SIG-M5 treated with dmso at 0.1 percent for 504 hours (cell line): ENCODE data around the gene GHRH.
A peak's percentile ranks its signal among the peaks of the same experiment; 100 is the strongest.

Source experiments
- DNase-seq: peaks from one replicate; lab custom pipeline; 2025; ENCODE audit not compliant: unreplicated experiment; lab: John Stamatoyannopoulos, UW

The GHRH gene

DNA sequence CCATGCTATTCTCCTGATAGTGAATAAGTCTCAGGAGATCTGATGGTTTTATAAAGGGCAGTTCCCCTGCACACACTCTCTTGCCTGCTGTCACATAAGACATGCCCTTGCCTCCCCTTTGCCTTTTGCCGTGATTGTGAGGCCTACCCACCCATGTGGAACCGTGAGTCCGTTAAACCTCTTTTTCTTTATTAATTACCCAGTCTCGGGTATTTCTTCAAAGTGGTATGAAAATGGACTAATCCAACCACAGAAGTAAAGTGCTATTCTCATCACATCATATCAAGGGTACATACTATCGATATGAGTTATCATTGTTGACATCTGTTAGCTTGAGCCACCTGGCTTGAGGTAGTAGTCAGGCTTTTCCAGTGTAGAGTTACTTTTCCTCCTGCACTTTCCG lies 30.1 kb upstream of the GHRH start:
- DNase-seq, result no peak

DNA sequence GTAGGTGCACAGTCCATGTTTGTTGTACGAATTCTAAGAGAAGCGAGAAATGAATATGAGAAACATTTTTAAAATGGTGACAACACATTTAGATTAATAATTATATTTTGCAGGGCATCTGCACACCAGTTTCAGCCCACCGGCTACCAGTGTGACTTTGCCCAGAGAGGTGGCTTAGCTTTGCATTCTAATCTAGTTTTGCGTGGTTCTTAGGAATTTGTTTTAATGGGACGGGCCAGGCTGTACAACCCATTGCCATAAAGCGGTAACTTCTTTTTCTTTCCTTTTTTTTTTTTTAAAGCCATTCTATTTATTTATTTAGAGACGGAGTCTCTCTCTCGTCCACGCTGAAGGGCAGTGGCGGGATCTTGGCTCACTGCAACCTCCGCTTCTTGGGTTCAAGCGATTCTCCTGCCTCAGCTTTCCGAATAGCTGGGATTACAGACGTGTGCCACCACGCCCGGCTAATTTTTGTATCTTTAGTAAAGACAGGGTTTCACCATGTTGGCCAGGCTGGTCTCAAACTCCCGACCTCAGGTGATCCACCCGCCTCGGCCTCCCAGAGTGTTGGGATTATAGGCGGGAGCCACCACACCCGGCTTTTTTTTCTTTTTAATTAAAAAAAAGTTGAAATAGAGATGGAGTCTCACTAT lies 28.7 kb upstream of the GHRH start:
- no peak for DNase-seq

- peak; percentile 30 for DNase-seq
These were observed 26.5 kb upstream of the GHRH start for GRCh38 chr20:37288091-37288490.

DNA sequence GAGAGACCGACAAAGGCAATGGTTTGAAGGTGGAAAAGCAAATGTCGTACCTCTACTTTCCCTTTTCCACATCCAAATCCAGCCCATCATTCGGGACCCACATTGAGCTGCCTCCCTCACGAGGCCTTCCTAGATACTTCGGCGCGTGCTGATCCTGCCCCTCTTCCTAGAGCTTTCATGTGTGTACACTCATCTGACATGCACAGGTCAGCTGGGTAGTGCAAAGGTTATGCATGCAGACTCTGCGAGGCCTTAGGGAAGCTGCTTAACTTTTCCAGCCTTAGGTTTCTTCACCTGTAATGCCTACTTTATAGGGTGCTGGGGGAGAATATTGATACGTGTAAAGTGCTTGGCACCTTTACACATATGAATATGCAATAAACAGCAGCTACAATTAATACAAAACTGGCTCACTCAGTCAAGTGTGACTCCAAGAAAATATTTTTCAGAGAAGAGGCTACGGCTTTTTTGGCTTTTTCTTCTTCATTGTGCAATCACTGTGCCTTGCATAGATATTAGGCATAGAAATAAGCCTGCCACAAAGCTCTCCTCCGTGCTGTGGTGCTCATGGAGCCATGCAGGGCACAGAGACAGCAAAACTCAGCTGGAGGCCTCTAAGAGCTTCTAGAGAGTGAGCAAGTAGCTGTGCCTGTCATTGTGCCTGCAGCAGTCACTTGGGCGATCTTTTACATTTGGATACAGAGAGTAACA lies 24.2 kb upstream of the GHRH start:
- no peak for DNase-seq

GRCh38 chr20:37284691-37285161 lies 23.1 kb upstream of the GHRH start:
- DNase-seq, result no peak

DNA sequence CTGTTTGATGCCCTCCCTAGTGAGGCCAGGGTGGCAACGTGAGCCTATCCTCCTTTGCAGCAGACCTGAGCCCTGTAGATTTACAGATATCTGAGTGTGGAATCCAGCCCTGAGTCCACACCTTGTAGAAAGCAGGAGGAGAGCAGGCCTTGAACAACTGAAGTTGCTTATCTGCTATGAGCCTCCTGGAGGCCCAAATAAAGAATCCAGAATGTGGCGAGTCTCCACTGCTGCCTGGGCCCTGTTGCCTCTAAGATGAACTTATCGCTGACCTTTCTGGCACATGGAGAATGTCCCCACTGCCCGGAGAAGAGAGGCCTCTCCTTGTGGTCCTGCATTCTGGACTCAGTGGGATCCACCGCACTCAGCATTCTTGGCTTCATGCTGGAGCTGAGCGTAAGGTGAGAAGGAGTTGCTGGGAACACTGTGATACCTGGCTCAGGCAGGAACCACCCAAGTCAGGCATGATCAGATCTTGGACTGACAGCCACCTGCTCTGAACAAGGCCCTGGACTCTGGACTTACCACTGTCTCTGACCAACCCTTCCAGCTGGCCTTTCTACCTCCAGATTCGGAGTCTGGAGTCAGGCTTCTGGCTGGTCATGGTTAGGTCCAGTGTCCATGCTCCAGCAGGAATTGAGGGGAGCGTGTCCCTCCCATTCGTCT lies 22.0 kb upstream of the GHRH start:
- no peak for DNase-seq

DNA sequence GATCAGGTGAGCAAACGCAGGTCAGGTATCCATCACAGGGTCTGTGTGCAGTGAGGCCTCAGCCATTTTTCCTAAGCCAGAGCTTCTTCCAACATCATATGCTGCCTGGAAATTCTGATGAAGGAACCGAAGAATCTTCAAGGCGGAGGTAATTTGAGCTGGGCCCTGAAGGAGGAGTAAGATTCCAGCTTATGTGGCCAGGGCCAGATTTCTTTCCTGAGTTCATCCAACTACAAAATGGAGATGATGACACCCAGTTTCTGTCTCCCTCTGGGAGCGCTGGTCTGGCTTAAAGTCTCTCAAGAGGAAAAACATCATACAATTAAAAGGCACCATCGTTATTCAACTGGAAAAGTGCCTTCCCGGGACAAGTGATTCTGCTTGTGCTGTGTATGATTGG lies 20.9 kb upstream of the GHRH start:
- DNase-seq, result no peak

DNA sequence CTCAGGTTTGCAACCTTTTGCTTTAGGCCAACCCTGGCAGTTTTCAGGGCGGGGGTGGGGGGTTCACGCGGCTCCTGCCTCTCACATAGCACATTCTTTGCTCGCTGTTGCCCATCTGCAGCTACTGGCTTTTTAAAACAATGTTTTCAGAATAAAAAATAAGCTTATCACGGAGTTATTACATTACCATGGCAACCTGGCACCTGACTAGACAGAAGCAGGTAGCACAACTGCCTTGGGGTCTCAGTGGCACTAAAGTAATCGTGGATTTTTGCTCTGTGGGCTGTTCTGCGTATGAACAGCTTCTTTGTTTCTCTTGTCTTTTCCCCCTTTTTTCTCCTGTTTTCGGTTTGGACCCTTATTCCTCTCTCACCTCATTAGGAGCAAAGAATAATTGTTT lies 18.8 kb upstream of the GHRH start:
- DNase-seq, result no peak

DNA sequence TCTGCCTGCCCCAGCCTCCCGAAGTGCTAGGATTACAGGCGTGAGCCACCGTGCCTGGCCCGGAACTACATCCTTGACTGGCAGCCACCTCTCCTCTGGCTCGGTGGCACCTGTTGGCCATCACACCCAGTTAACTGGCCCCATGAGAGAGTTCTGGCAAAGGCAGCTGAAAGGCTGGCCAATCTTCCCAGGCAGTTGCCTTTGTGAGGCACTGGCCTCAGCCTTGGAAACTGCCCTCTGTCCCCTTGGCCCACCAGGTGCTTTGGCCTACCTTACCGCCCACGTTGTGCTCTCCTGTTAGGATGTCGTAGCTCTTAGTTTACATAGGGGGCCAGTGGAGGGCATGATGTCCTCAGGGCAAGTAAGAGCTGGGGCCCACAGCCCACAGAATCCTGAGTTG lies 18.2 kb upstream of the GHRH start:
- no peak for DNase-seq

DNA sequence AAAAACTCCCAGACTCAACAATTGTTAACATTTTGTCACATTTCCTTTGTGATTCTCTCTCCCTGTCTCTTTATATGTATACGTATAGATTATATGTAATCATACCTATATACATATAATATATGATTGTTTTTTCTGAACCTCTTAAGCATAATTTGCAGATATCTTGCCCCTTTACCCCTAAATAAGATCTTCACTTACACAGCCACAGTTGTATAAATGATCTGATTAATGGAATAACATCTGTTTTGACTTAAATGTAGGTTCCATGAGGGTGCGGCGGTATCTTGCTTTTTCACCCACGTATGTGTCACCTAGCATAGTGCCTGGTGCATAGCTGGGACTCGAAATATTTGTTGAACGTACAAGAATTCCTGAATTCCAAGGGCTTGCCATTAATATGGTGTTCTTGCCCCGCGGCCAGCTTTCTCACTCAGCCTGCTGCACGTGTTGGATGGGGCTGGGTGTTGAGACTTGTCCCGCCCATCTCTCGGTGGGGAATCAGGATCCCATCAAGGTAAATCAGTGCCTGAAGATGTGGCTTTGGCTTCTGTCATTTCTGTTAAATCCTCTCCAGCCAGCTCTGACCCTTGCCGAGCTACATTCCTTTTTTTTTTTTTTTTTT lies 17.5 kb upstream of the GHRH start:
- no peak for DNase-seq

- no peak for DNase-seq
These were observed 15.6 kb upstream of the GHRH start for GRCh38 chr20:37277253-37277593.

- DNase-seq, result no peak
These were observed 15.1 kb upstream of the GHRH start for GRCh38 chr20:37276494-37277252.

- DNase-seq, result peak; percentile 96
These were observed 13.4 kb upstream of the GHRH start for GRCh38 chr20:37274851-37275524.

DNA sequence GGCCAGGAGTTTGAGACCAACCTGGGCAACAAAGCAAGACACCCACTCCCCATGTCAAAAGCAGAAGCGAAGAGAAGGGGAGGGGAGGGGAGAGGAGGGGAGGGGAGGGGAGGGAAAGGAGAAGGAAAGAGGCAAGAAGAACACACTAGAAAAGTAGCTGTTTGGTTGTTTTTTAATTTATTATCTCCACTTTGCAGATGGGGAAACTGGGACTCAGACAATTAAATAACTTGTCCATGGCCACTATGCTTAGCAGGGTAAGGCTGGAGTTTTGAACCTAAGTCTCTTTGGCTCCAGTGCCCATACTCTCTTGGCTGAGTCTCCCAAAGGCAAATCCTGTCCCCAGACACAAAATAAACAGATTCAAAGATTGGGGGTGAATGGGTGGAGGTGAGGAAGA lies 12.4 kb upstream of the GHRH start:
- no peak for DNase-seq

DNA sequence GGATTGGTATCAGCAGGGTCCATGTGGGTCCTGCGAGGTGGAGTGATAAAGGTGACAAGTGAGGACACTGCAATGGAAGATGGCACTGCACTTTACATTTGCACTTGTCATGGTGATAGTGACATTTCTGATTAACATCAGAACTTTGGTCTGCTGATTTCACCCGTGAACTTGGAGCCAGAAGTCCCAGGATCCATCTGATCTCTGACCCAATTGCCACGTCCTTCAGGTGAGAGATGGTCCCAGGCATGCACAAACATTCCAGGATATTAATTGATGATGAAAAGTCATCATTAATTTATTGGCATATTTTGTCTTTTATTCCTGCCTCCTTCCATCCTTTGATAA lies 9.8 kb upstream of the GHRH start:
- DNase-seq, result no peak

DNA sequence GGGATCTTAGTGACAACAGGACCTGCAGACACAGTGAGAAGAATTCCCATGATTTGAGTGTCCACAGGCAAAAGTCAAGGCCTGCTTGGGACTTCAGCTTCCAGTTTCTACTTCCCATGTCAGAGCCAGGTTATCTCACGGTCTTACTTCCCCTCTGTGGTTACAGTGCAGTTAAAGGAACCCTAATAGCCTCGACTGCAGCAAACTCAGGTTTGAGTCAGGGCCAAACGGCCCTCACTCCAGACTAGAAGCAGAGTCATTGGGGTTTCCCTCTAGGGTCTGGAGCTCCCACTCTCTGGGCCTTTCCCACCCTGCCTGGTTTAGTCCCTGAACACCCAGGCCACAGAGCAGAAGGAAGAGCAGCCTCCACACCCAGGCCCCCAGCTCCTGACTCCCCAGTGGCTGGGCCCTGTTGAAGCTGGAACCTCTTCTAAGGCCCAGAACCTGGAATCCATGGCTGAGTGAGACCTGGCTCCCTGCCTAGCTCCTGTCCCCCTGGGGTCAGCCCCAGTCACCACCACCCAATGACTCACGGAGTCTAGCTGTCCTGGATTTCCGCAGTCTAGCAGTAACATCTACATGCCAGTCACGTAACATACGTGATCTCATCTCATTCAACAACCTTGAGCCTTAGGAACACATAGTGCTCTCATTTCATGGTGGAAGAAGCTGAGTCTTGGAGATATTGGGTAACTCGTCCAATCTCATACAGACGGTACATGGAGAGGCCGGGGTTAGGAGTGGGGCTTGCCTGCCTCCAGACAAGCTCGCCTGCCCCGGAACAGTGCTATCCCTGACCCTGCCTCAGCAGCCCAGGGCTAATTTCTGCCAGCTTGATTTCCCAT lies 9.2 kb upstream of the GHRH start:
- DNase-seq, result peak; percentile 97

- no peak for DNase-seq
These were observed 6.2 kb upstream of the GHRH start for GRCh38 chr20:37267667-37268313.

- DNase-seq, result no peak
These were observed 5.5 kb upstream of the GHRH start for GRCh38 chr20:37266940-37267666.

DNA sequence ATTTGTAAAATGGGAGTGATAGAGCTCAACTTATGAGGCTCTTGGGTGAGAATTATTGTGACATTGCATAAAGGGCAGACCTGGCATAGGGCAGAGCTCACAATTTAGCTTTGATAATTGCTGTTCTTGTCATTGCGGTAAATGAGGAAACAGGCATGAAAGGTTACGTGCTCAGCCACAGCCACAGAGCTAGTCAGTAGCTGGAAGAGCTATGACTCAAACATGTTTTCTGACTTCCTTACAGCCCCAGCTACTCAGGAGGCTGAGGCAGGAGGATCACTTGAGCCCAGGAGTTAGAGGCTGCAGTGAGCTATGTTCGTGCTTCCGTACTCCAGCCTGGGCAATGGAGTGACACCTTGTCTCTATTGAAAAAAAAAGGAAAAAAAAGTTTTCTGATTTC lies 3.5 kb upstream of the GHRH start:
- peak; percentile 94 for DNase-seq
